Suppressor macrophage treated with lipopolysaccharide for 1 hour (primary cell): ENCODE measurements around the gene MACO1.
"Not testable (repeated sequence)": the region's sequence is repeated elsewhere in the genome, so short reads cannot be mapped to it uniquely, and the experiment has no call there.

Source experiments
- DNase-seq, 3 donors: peaks; one replicate each; pipeline ENCODE4 v3.0.0-alpha.2; 2020 to 2022

Gene MACO1

GRCh38 chr1:25458541-25459298, 28.0 kb downstream of the MACO1 start:
- peak; percentile 61 to 77 (median 72) for DNase-seq

- no peak for DNase-seq
Measured at GRCh38 chr1:25460020-25460419, 29.3 kb downstream of the MACO1 start.

- DNase-seq = not testable (repeated sequence)
Measured at GRCh38 chr1:25460816-25461215, 30.1 kb downstream of the MACO1 start.

GRCh38 chr1:25461849-25462248, 31.2 kb downstream of the MACO1 start:
- no peak for DNase-seq

GRCh38 chr1:25462732-25463131, 32.0 kb downstream of the MACO1 start:
- DNase-seq = no peak

GRCh38 chr1:25467193-25467592, 36.5 kb downstream of the MACO1 start:
- no peak for DNase-seq

- DNase-seq = no peak
Measured at GRCh38 chr1:25467616-25468015, 36.9 kb downstream of the MACO1 start.

- DNase-seq = no peak
Measured at GRCh38 chr1:25468033-25468432, 37.3 kb downstream of the MACO1 start.

GRCh38 chr1:25469177-25469576, 38.5 kb downstream of the MACO1 start:
- DNase-seq = no peak

GRCh38 chr1:25472471-25472870, 41.8 kb downstream of the MACO1 start:
- no peak for DNase-seq

- DNase-seq = no peak
Measured at GRCh38 chr1:25473653-25474225, 43.0 kb downstream of the MACO1 start.

- DNase-seq = no peak
Measured at GRCh38 chr1:25474439-25475047, 43.8 kb downstream of the MACO1 start.

- DNase-seq = no peak
Measured at GRCh38 chr1:25476186-25477097, 45.7 kb downstream of the MACO1 start.

- DNase-seq = no peak
Measured at GRCh38 chr1:25477448-25478034, 46.8 kb downstream of the MACO1 start.

GRCh38 chr1:25478633-25479032, 47.9 kb downstream of the MACO1 start:
- DNase-seq = no peak

- DNase-seq = no peak
Measured at GRCh38 chr1:25481625-25482024, 50.9 kb downstream of the MACO1 start.

GRCh38 chr1:25482211-25482610, 51.5 kb downstream of the MACO1 start:
- no peak for DNase-seq

- no peak for DNase-seq
Measured at GRCh38 chr1:25484096-25484495, 53.4 kb downstream of the MACO1 start.

GRCh38 chr1:25484533-25484932, 53.8 kb downstream of the MACO1 start:
- DNase-seq = no peak

- peak in 2 of 3 donors; percentile 6 to 16 for DNase-seq
Measured at GRCh38 chr1:25485536-25486411, 55.1 kb downstream of the MACO1 start.

GRCh38 chr1:25486602-25487001, 55.9 kb downstream of the MACO1 start:
- DNase-seq = no peak

GRCh38 chr1:25487628-25488027, 56.9 kb downstream of the MACO1 start:
- peak; percentile 28 to 42 (median 41) for DNase-seq
